ENCODE results near the gene MIPEP. TPM values are rescaled to one million over a fixed set of nuclear protein-coding genes. Genes with fewer than 3 reads are reported as not detected.

Gene MIPEP
- total and polyA plus RNA-seq, 9 of the 15 experiments (the other 6 are each of a cell fraction or from before 2014, with no cell fraction given): 1.7 to 19.3 (median 13.1) TPM

DNA sequence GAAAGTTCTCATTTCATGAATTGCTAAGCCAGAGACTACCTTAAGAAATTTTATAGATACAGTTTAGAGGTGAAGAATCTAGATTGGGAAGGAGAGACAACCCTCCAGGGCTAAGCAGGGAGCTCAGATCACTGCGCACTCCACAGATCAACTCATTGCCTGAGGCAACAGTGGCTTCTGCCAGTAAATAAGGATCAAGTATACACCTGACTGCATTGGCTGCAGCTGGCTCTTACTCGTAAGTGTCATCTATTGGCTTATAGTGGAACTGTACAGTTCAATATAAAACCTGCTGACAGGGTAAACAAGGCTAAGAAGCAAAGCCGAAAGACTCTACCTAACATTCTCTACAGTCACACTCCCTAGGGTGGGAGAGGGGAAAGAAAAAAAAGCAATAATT, 26.1 kb upstream of the MIPEP start:
- intact Hi-C loops (cut with micrococcal nuclease): no loop called here
- TF ChIP-seq TAL1 (IDR thresholded peaks at IDR 0.05) (no peak), CTBP1 (IDR thresholded peaks at IDR 0.05; ENCODE audit: borderline replicate concordance) (no peak), CAMTA2 (CRISPR knock-in tag; conservative IDR thresholded peaks at IDR 0.05) (no peak), KDM1A (IDR thresholded peaks at IDR 0.05) (no peak), POLR2B (IDR thresholded peaks at IDR 0.05; ENCODE audit: low read depth, partially characterized antibody) (no peak), ZNF174 (CRISPR knock-in tag; IDR thresholded peaks at IDR 0.05) (no peak), SPI1 (IDR thresholded peaks at IDR 0.05; ENCODE audit: borderline replicate concordance, low read depth, low read length) (no peak), MECOM (CRISPR knock-in tag; IDR thresholded peaks at IDR 0.05) (no peak), HCFC1 (IDR thresholded peaks at IDR 0.05; ENCODE audit: low read depth, low read length) (no peak), SRSF1 (IDR thresholded peaks at IDR 0.05; ENCODE audit: low read depth, low read length) (no peak), ZNF699 (CRISPR knock-in tag; IDR thresholded peaks at IDR 0.05; ENCODE audit: insufficient replicate concordance) (no peak)
- TF ChIP-seq, protein P1, sequence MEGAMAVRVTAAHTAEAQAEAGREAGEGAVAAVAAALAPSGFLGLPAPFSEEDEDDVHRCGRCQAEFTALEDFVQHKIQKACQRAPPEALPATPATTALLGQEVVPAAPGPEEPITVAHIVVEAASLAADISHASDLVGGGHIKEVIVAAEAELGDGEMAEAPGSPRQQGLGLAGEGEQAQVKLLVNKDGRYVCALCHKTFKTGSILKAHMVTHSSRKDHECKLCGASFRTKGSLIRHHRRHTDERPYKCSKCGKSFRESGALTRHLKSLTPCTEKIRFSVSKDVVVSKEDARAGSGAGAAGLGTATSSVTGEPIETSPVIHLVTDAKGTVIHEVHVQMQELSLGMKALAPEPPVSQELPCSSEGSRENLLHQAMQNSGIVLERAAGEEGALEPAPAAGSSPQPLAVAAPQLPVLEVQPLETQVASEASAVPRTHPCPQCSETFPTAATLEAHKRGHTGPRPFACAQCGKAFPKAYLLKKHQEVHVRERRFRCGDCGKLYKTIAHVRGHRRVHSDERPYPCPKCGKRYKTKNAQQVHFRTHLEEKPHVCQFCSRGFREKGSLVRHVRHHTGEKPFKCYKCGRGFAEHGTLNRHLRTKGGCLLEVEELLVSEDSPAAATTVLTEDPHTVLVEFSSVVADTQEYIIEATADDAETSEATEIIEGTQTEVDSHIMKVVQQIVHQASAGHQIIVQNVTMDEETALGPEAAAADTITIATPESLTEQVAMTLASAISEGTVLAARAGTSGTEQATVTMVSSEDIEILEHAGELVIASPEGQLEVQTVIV (CRISPR knock-in tag; IDR thresholded peaks at IDR 0.05; ENCODE audit: borderline replicate concordance): no peak
- TF ChIP-seq, protein P2, sequence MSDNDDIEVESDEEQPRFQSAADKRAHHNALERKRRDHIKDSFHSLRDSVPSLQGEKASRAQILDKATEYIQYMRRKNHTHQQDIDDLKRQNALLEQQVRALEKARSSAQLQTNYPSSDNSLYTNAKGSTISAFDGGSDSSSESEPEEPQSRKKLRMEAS (CRISPR knock-in tag; IDR thresholded peaks at IDR 0.05): no peak
- TF ChIP-seq, protein P3, sequence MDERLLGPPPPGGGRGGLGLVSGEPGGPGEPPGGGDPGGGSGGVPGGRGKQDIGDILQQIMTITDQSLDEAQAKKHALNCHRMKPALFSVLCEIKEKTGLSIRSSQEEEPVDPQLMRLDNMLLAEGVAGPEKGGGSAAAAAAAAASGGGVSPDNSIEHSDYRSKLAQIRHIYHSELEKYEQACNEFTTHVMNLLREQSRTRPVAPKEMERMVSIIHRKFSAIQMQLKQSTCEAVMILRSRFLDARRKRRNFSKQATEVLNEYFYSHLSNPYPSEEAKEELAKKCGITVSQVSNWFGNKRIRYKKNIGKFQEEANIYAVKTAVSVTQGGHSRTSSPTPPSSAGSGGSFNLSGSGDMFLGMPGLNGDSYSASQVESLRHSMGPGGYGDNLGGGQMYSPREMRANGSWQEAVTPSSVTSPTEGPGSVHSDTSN (CRISPR knock-in tag; IDR thresholded peaks at IDR 0.05; ENCODE audit: low read depth): no peak
- TF ChIP-seq, protein P3 (tag; conservative IDR thresholded peaks at IDR 0.05; ENCODE audit: low read depth): no peak

More for the DNA sequence above, 26.1 kb upstream of the MIPEP start:
- in situ Hi-C loops (cut with MboI): loop anchor here (25.0 kb wide), 1 partner anchor 297 kb away; no protein-coding TSS in a partner anchor
- CTCF ChIA-PET (ENCODE audit: low intra/inter-chr PET ratio): no interaction called here
- Histone ChIP-seq H3K4me3 (no peak overlapping the region), H3K9ac (ENCODE audit: insufficient read depth in 1 of 2, low read depth in 2 of 2, low read length in 2 of 2) (no peak overlapping the region), H3K4me1 (replicated peaks in 1 of 2; ENCODE audit: control insufficient read depth in 2 of 2, insufficient read depth in 2 of 2, low read length in 2 of 2) (no peaks in the 10 kb centered on the region), H2AFZ (ENCODE audit: low read depth, low read length) (no peak overlapping the region), H3K27me3 (ENCODE audit: control insufficient read depth in 2 of 2, insufficient read depth in 2 of 2, low read length in 2 of 2) (no peaks in the 10 kb centered on the region), H3K9me1 (ENCODE audit: control insufficient read depth, insufficient read depth, low read length) (no peaks in the 10 kb centered on the region), H3K9me3 (replicated peaks; ENCODE audit: control insufficient read depth, insufficient read depth, low read depth, low read length) (no peaks in the 10 kb centered on the region), H4K20me1 (replicated peaks; ENCODE audit: control insufficient read depth, insufficient read depth, low read length) (no peaks in the 10 kb centered on the region), H3K79me2 (ENCODE audit: control insufficient read depth, insufficient read depth, low read length) (no peaks in the 10 kb centered on the region), H3K4me2 (ENCODE audit: insufficient read depth, low read length) (no peak overlapping the region), H3K27ac (ENCODE audit: extremely low read depth, low read depth, low read length) (no peak overlapping the region), H3K36me3 (ENCODE audit: control insufficient read depth, insufficient read depth, low read length) (no peaks in the 10 kb centered on the region)
- POLR2A ChIA-PET: interaction anchor here (1.2 kb wide), 1 partner anchor 26 kb away, joined by 3 read pairs; no protein-coding TSS in a partner anchor
- 9% methylated on average over 3 of the region's 3 CpGs for WGBS (ENCODE audit: insufficient coverage, low coverage, missing lambda C conversion rate)
- BruUV-seq (replicated peaks): no TSS peak
- ATAC-seq (no peak), DNase-seq (ENCODE audit: extremely low read depth in 1 of 4, low spot score in 3 of 4) (no peak), FAIRE-seq (no peak)

All from K562 (cell line).